Calu3 (cell line): Measurements from ENCODE around the gene VWA5A. TPM values are rescaled to one million over a fixed set of nuclear protein-coding genes. Genes with fewer than 3 reads are reported as not detected.
"Not testable (repeated sequence)": the region's sequence is repeated elsewhere in the genome, so short reads cannot be mapped to it uniquely, and the experiment has no call there.

Experiments
- BruUV-seq: library from RNA; stranded (reverse); fragments of 400-500 nt; replicated peaks from 2 replicates; lab custom pipeline; 2021; lab: Mats Ljungman, UMichigan
- CTCF ChIA-PET: fragments of 300-600 bp; sonication (Branson Sonifier 250); formaldehyde crosslinking; loops from one replicate; lab custom pipeline; 2022; ENCODE audit warnings: antibody characterized with exemption; lab: Charles Lee
- DNase-seq: peaks from one replicate; pipeline ENCODE4 v3.0.0; 2022
- H3K27ac Mint-ChIP-seq: one replicate; pipeline ENCODE4 v1.8.0; 2022; ENCODE audit warnings: mixed read lengths; ENCODE audit not compliant: unreplicated experiment
- H3K27me3 Mint-ChIP-seq: one replicate; pipeline ENCODE4 v1.8.0; 2022; ENCODE audit warnings: mixed read lengths; ENCODE audit not compliant: unreplicated experiment
- H3K36me3 Mint-ChIP-seq: one replicate; pipeline ENCODE4 v1.8.0; 2022; ENCODE audit warnings: mild to moderate bottlenecking, moderate library complexity, mixed read lengths; ENCODE audit not compliant: insufficient read depth, unreplicated experiment
- H3K4me1 Mint-ChIP-seq: one replicate; pipeline ENCODE4 v1.8.0; 2022; ENCODE audit warnings: mild to moderate bottlenecking, low read depth, mixed read lengths; ENCODE audit not compliant: unreplicated experiment
- H3K4me3 Mint-ChIP-seq: one replicate; pipeline ENCODE4 v1.8.0; 2022; ENCODE audit warnings: mild to moderate bottlenecking, low read depth, moderate library complexity, mixed read lengths; ENCODE audit not compliant: unreplicated experiment
- H3K9me3 Mint-ChIP-seq: one replicate; pipeline ENCODE4 v1.8.0; 2022; ENCODE audit warnings: low read depth, mixed read lengths; ENCODE audit not compliant: unreplicated experiment
- CTCF ChIP-seq: fragments of 200-600 bp; IDR thresholded peaks from one replicate; pipeline ENCODE4 v1.8.0; 2022; ENCODE audit warnings: antibody characterized with exemption; ENCODE audit not compliant: unreplicated experiment
- intact Hi-C: fragments of 100-400 bp; cut with micrococcal nuclease; formaldehyde crosslinking; loops from one replicate; pipeline ENCODE4 v1.10.0; 2022; ENCODE audit not compliant: unreplicated experiment
- total RNA-seq: library from RNA; stranded (reverse); gene quantifications from 2 replicates; pipeline ENCODE4 v1.2.3, GENCODE V29; 2022

VWA5A gene
- total RNA-seq, 1 experiment from 2014 or later = 1.9 TPM

GRCh38 chr11:124123622-124124021 is 8.4 kb downstream of the VWA5A start:
- Mint-ChIP-seq H3K27ac (no peak overlapping the region), H3K4me1 (no peaks in the 10 kb centered on the region), H3K27me3 (no peaks in the 10 kb centered on the region), H3K4me3 (no peak overlapping the region), H3K9me3 (no peaks in the 10 kb centered on the region), H3K36me3 (no peaks in the 10 kb centered on the region)
- intact Hi-C loops = no loop called here
- CTCF ChIA-PET = no interaction called here
- DNase-seq = no peak
- BruUV-seq = no TSS peak
- TF ChIP-seq CTCF = no peak

- H3K27me3 Mint-ChIP-seq, intact Hi-C loops, H3K4me1 Mint-ChIP-seq, CTCF ChIA-PET, H3K27ac Mint-ChIP-seq, BruUV-seq, H3K36me3 Mint-ChIP-seq, H3K9me3 Mint-ChIP-seq, H3K4me3 Mint-ChIP-seq, DNase-seq: not testable (repeated sequence)
These were observed 11.9 kb downstream of the VWA5A start for GRCh38 chr11:124127134-124127533.

- Mint-ChIP-seq H3K27ac (no peak overlapping the region), H3K36me3 (no peaks in the 10 kb centered on the region), H3K27me3 (no peaks in the 10 kb centered on the region), H3K9me3 (peaks cover 9% of the 10 kb centered on the region), H3K4me1 (no peaks in the 10 kb centered on the region), H3K4me3 (no peak overlapping the region)
- BruUV-seq = no TSS peak
- DNase-seq = no peak
- TF ChIP-seq CTCF = no peak
- intact Hi-C loops = no loop called here
- CTCF ChIA-PET = no interaction called here
These were observed 27.8 kb downstream of the VWA5A start for GRCh38 chr11:124143034-124143433.

- DNase-seq = no peak
- Mint-ChIP-seq H3K9me3 (peaks cover 2% of the 10 kb centered on the region), H3K4me1 (no peaks in the 10 kb centered on the region), H3K27ac (no peak overlapping the region), H3K4me3 (no peak overlapping the region), H3K27me3 (no peaks in the 10 kb centered on the region), H3K36me3 (no peaks in the 10 kb centered on the region)
- intact Hi-C loops = no loop called here
- TF ChIP-seq CTCF = no peak
- no TSS peak for BruUV-seq
- CTCF ChIA-PET = no interaction called here
These were observed 32.7 kb downstream of the VWA5A start for GRCh38 chr11:124147951-124148350.

- CTCF ChIA-PET = interaction anchor here (0.6 kb wide), 1 partner anchor 598 kb away, joined by 3 read pairs; no protein-coding TSS in a partner anchor
- DNase-seq = no peak
- Mint-ChIP-seq H3K27me3 (no peaks in the 10 kb centered on the region), H3K27ac (no peak overlapping the region), H3K4me1 (no peaks in the 10 kb centered on the region), H3K9me3 (peaks cover 2% of the 10 kb centered on the region), H3K4me3 (no peak overlapping the region), H3K36me3 (no peaks in the 10 kb centered on the region)
- TF ChIP-seq CTCF = no peak
- intact Hi-C loops = no loop called here
- BruUV-seq = no TSS peak
These were observed 35.4 kb downstream of the VWA5A start for GRCh38 chr11:124150684-124151083.
